G401 (cell line): ENCODE results near the gene SHB. TPM values are rescaled to one million over a fixed set of nuclear protein-coding genes. Genes with fewer than 3 reads are reported as not detected.

Experiments used
- DNase-seq: peaks from one replicate; pipeline ENCODE4 v3.0.0-alpha.2; 2015; ENCODE audit warnings: low spot score
- in situ Hi-C: cut with HindIII; loops from 2 replicates; pipeline ENCODE4 v1.10.0; 2016; ENCODE audit warnings: low sequenced_read_pairs, mixed read lengths
- total RNA-seq: library from RNA; depleted of rRNA; stranded (reverse); fragments of >200 nt; shearing (Covaris generic); gene quantifications from 2 replicates; pipeline ENCODE4 v1.2.3, GENCODE V29; 2014

SHB gene
- total RNA-seq, 1 experiment from 2014 or later: 18.4 TPM

- DNase-seq: no peak
- in situ Hi-C loops: no loop called here
These were observed 52.5 kb downstream of the SHB start for GRCh38 chr9:38016375-38017135.

DNA sequence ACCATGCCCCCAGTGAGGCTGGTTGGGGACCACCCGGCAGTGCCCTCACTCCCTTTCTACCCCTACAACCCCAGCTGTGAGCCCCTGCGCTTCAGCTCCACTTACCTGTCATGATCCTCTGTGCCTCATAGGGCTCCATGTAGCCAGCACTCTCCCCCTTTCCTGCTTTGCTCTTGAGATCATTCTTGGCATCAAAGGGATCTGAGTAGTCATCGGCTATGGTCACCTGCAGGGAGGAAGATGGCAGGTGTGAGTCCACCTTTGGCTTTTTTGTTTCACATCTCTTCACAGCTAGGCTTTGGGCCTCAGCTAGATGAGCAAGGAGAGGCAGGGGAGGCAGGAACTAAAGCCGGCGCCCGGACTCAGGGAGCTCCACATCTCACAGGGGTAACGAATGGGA, 53.1 kb downstream of the SHB start:
- DNase-seq: no peak
- in situ Hi-C loops: no loop called here

DNA sequence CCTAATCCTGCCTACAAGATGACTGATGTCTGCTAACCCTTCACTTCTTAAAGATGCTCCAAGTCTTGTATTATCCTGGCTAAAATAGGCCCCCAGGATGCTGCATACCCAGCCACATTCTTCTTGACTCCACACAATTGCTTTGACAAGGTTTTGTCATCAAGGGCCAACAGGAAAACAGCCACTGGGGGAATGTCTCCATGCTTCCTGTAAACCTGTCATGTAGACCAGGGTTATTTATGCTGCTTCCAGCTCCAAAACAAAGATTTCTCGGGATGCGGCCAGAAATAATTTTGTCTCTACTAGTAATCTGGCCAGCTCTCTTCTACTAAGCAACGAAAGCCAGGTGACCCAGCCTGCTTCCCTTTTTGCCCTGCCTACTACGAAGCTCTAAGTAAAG, 53.8 kb downstream of the SHB start:
- in situ Hi-C loops: no loop called here
- no peak for DNase-seq

DNA sequence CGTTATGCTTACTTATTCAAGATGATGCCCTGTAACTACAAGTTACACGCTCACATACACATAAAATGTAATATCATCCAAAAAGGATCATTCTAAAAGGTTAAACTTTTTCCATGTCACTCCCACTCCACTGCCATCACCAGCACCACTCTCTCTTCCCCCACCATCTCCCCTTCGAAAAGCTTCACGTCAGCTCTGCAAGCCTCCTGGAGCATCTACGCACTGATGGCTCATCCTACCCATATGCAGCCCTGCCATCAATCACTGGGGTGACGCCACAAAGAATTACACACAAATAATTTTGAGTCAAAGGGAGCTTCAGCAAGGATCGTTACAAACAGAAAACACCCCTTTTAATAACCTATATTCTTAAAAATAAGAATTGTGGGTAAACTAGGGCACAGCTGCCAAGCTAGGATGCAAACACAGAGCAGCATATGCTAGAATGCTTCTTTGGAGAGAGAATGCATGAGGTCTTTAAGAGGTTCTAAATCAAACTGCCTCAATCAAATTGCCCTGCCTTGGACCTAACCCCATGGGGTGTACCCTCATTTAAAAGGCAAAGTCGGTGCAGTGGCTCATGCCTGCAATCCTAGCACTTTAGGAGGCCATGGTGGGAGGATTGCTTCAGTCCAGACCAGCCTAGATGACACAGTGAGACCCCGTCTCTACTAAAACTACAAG, 56.1 kb downstream of the SHB start:
- in situ Hi-C loops: no loop called here
- DNase-seq: no peak

DNA sequence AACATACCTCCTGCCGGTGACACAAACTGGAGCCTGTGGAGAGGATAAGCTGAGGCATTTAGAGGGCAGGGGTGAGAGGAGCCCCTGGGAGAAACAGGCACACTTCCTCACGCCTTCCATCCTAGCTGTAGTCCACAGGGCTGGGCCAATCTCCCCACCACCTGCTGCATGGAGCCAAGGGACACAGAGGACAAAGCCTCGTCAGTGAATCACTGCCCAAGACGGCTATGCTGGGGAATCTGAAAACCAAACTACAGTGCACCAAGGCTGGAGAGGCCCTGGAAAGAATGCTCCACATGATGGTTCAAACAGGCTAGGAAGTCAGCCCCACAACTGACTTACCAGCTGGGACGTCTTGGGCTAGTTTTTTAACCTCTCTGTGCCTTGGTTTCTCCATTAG, 57.0 kb downstream of the SHB start:
- DNase-seq: no peak
- in situ Hi-C loops: no loop called here

GRCh38 chr9:38010918-38011704, 57.9 kb downstream of the SHB start:
- in situ Hi-C loops: no loop called here
- DNase-seq: no peak

DNA sequence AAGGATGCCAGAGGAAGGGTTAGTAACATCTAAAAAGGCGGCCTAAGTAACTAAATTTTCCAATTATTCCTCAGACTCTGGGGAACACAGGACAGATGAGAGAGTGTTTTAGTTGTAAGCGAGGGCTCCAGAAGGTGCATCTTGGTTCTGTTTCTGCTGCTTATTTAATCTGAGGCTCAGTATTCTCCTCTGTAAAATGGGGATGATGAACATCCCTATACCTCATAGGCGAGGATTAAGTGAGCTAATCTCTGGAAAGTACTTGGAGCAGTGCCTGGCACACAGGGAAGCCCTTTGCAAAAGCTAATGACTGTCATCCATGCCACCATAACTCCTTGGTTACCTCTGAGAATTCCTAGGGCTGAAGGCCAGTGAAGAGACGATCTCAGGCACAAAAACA, 59.0 kb downstream of the SHB start:
- no peak for DNase-seq
- in situ Hi-C loops: no loop called here

DNA sequence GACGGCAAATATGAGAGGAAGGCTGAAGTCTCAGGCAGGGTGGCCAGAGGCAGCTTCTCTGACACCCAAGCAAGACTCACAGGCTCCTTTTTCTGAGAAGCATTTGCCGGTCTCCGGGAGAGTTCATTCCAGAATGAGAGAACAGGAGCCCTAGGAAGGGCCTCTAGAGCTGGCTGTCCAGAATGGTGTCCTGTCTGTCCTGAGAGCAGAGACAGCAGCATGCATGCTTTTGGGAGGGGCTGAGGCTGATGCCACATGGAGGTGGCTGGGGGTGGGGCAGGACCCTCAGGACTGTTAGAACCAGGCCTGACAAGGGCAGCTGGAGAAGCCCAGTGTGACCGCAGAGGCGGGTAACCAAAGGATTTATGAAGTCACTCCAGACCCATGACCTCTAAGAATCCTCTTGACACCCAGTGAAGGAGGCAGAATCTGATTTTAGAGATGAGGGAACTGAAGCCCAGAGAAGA, 60.0 kb downstream of the SHB start:
- no peak for DNase-seq
- in situ Hi-C loops: no loop called here

DNA sequence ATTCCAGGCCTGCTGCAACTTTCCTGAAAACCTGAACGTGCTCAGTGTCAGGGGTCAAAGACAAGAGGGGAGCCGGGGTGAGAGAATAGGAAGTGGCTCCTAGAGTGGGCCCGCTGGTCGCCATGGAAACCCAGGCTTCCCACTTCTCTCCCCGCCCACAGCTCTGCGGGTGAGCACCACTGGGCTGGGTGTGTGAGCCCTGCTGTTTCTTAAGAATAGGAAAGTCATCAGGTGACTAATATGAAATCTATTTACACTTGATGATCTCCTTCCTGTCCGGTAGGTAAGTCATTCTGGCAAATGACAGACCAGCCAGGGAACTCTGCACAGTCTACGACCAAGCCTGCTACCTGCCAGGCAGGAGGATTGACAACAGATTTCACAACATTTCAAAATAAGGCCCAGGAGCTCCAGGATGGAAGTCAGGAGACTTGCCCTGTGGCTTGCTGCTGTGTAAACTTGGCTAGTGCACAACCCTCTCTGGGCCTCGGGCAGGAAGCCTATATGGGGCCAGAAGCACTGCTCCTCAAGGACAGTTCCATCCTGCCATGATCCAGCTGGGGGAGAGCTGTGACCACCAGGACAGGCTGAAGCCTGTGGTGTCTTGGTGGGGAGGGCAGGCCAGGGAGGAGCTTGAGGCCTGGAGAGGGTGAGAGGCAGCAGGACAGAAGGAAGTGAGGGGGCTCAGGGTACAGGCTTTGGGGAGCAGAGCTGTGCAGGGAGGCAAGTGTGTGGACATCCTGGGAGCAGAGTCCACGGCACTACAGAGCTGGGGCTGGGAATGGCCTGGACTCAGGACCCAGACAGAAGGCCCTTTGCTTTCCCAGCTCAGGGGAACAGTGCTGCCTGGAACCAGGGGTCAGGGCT, 60.6 kb downstream of the SHB start:
- DNase-seq: no peak

DNA sequence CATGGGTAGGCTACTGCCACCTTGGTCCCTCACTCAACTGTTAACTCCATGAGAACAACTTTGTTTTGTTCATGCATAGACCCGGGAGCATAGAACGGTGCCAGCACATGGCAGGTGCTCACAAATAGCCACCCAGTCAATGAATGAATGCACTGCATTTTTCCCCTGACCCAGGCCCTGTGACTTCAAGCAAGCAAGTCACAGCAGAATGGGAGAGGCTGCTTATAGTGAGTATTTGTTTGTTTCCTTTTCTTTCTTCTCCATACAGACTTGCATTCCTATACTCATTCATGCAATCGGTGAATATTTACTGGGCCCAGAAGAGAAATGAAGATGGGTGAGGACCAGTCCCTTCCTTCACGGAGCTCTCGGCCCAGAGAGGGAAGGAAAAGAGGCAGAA, 62.0 kb downstream of the SHB start:
- in situ Hi-C loops: no loop called here
- DNase-seq: no peak

More for the DNA sequence above, 60.6 kb downstream of the SHB start:
- in situ Hi-C loops: no loop called here

GRCh38 chr9:38006163-38006562, 62.9 kb downstream of the SHB start:
- in situ Hi-C loops: no loop called here
- no peak for DNase-seq

DNA sequence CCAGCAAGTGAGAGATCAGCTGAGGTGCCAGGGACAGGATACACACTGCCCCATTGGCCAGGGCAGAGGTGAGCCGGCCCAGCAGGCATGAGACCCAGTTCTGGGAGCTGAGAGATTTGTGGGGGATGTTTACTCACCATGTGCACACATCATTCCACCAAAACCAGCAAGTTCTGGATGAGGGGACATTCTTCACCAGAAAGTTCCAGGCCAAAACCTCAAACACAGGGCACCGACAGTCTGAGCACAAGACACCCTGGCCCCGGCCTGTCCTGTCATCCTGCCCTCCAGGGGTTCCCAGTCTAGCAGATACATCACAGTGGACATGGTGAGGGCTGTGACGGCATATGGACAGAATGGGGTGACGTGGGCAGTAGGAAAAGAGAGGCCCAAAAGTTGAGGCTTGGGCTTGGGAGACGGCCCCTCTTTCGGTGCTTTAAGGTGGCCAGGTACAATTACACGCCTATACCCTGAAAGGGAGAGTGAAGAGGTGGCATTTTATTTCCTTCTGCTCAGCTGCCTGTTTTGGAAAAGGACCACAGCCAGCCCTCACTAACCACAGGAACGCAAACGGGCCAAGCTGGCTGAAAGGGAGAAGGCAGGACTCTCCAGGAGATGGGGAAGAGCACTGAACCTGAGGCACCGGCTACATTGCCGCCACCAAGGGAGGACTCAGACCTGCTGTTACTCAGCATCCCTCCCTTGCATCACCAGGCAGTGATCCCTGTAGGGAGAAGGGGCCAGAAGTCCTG, 64.0 kb downstream of the SHB start:
- in situ Hi-C loops: no loop called here
- no peak for DNase-seq

DNA sequence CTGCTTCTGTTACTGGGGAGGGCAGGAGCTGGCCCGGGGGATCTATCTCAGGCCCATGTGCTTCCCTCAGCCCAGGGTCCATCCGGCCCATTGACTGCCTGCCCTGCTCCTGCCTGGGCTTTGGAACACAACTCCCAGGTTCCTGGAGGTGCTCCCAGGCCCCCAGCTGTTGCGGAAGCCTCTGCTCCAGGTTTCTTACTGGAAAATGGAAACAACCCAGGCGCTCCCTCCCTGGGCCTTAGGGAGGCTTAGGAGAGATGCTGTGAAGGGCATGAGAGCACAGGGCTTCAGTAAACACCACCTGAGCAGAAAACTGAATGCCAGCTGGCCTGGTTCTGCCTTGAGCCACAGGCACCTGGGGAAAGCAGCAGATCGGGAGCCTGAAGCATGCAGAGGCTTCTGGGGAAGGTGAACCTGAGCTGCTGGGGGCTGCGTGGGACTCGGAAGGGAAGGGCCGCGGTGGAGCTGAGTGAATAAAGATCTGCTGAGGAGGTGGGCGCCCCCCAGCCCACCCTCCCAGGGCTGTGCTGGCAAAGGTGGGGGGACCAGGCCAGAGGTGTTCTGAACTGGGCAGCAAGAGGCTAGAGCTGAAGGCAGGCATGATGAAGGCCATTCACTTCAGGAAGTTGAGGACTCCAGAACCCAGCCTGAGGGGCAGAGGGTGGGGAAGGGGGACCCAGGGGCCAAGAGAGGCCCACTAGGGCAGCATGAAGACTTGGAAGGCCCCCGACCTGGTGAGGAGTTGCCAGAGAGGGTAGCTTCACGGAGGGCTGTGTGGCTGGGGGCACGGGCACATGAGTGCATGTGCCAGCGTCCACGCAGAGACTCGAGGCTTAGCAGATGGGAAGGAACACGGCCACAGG, 64.8 kb downstream of the SHB start:
- in situ Hi-C loops: no loop called here
- DNase-seq: peak; percentile 96

- in situ Hi-C loops: no loop called here
These were observed 65.8 kb downstream of the SHB start for GRCh38 chr9:38003230-38003629.

GRCh38 chr9:38001430-38001829, 67.6 kb downstream of the SHB start:
- in situ Hi-C loops: no loop called here
- DNase-seq: no peak

More at GRCh38 chr9:38003230-38003629, 65.8 kb downstream of the SHB start:
- no peak for DNase-seq

DNA sequence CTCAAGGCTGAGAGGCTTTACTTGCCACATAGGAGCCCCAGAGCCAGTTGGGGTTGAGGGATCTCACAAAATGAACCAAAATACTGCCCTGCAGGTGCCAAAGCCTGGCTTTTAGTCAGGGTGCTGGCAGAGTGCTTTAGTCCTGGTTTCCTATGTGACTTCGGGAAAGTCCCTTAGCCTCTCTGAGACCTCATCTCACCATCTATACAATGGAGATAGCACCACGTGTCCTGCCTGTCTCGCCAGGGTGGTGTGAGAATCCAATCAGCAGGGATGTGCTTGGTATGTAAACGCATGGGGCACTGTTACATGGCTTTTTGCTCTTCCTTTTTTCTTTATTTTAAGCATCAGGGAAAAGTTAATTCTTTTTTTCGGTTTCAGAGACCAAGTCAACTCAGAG, 68.3 kb downstream of the SHB start:
- DNase-seq: no peak
- in situ Hi-C loops: no loop called here

- in situ Hi-C loops: no loop called here
- DNase-seq: no peak
These were observed 68.7 kb downstream of the SHB start for GRCh38 chr9:38000332-38000731.
